ENCODE results near the gene ZMAT3.

DNA sequence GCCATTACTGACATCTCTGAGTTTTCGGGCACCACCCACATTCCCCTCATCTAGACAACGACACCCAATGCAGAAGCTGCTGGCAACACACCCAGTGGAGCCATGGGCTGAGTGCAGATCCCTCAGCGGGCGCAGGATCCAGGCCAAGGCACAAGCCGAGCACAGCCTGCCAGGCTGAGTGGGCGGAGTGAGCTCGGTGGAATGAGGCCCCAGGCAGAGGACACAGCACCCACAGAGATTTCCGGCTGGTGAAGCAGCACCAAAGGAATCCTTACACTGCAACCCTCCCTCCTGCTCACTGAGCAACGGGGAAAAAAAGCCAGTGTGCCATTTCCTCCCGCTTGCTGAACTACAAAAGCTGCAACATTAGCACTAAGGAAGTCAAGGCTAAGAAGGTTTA, 34.3 kb downstream of the ZMAT3 start:
- no peak for TF ChIP-seq KDM1A (IDR thresholded peaks at IDR 0.05; ENCODE audit: borderline replicate concordance, low read length)
- TF ChIP-seq, protein P1, sequence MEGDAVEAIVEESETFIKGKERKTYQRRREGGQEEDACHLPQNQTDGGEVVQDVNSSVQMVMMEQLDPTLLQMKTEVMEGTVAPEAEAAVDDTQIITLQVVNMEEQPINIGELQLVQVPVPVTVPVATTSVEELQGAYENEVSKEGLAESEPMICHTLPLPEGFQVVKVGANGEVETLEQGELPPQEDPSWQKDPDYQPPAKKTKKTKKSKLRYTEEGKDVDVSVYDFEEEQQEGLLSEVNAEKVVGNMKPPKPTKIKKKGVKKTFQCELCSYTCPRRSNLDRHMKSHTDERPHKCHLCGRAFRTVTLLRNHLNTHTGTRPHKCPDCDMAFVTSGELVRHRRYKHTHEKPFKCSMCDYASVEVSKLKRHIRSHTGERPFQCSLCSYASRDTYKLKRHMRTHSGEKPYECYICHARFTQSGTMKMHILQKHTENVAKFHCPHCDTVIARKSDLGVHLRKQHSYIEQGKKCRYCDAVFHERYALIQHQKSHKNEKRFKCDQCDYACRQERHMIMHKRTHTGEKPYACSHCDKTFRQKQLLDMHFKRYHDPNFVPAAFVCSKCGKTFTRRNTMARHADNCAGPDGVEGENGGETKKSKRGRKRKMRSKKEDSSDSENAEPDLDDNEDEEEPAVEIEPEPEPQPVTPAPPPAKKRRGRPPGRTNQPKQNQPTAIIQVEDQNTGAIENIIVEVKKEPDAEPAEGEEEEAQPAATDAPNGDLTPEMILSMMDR (IDR thresholded peaks at IDR 0.05; ENCODE audit: control extremely low read depth in 1 of 3, insufficient read depth in 1 of 3, low read depth in 1 of 3, low read length in 3 of 3), result no peak
- TF ChIP-seq TCF12 (IDR thresholded peaks at IDR 0.05; ENCODE audit: low read depth, low read length), result no peak
- TF ChIP-seq POLR2A (IDR thresholded peaks at IDR 0.05; ENCODE audit: control extremely low read depth in 1 of 2, low read depth in 2 of 2, low read length in 2 of 2), result no peak
- TF ChIP-seq CBX5 (IDR thresholded peaks at IDR 0.05; ENCODE audit: low read depth, low read length), result no peak
- TF ChIP-seq EP300 (IDR thresholded peaks at IDR 0.05; ENCODE audit: borderline replicate concordance in 1 of 2, low read depth in 2 of 2, low read length in 2 of 2), result no peak
- TF ChIP-seq PHF8 (conservative IDR thresholded peaks at IDR 0.05; ENCODE audit: low read depth, low read length), result no peak
- TF ChIP-seq TBP (IDR thresholded peaks at IDR 0.05; ENCODE audit: low read depth, low read length), result no peak
- no peak for TF ChIP-seq ZNF274 (IDR thresholded peaks at IDR 0.05; ENCODE audit: borderline replicate concordance, extremely low read depth, low read length)
